Duodenal mucosa (tissue), 2 donors: ENCODE results near the gene OTOA.
"Not testable (repeated sequence)": the region's sequence is repeated elsewhere in the genome, so short reads cannot be mapped to it uniquely, and the experiment has no call there.

Experiments used
- H3K27ac ChIP-seq: one replicate; pipeline ENCODE4 v1.7.0; 2013; ENCODE audit warnings: low read depth, low read length
- H3K27me3 ChIP-seq, 2 donors: one replicate each; pipeline ENCODE4 v1.7.0; 2013; ENCODE audit warnings: low read length in 2 of 2, control low read depth in 1 of 2; ENCODE audit not compliant: insufficient read depth in 2 of 2, control insufficient read depth in 1 of 2
- H3K36me3 ChIP-seq, 2 donors: one replicate each; pipeline ENCODE4 v1.7.0; 2013; ENCODE audit warnings: low read length in 2 of 2, control low read depth in 1 of 2; ENCODE audit not compliant: insufficient read depth in 2 of 2, control insufficient read depth in 1 of 2
- H3K4me1 ChIP-seq, 2 donors: one replicate each; pipeline ENCODE4 v1.7.0; 2013; ENCODE audit warnings: low read length in 2 of 2, control low read depth in 1 of 2; ENCODE audit not compliant: insufficient read depth in 2 of 2, control insufficient read depth in 1 of 2
- H3K4me3 ChIP-seq, 2 donors: one replicate each; pipeline ENCODE4 v1.7.0; 2013; ENCODE audit warnings: low read length in 2 of 2, low read depth in 1 of 2
- H3K9ac ChIP-seq, 2 donors: one replicate each; pipeline ENCODE4 v1.7.0; 2013; ENCODE audit warnings: low read length in 2 of 2, low read depth in 1 of 2
- H3K9me3 ChIP-seq, 2 donors: one replicate each; pipeline ENCODE4 v1.7.0; 2013; ENCODE audit warnings: low read length in 2 of 2, control low read depth in 1 of 2; ENCODE audit not compliant: control insufficient read depth in 1 of 2

OTOA gene

DNA sequence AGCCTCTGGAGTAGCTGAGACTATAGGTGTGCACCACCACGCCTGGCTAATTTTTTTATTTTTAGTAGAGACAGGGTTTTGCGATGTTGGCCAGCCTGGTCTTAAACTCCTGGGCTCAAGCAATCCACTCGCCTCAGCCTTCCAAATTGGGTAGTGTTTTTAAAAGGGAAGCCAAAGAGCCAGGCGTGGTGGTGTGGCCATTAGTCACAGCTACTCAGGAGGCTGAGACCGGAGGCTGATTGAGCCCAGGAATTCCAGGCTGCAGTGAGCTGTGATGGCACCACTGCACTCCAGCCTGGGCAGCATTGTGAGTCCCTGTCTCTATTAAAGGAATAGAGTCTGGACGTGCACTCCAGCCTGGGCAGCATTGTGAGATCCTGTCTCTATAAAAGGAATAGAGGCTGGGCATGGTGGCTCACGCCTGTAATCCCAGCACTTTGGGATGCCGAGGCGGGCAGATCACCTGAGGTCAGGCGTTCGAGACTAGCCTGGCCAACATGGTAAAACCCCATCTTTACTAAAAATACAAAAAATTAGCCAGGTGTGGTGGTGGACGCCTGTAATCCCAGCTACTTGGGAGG, 13.9 kb upstream of the OTOA start:
- H3K27me3 ChIP-seq, H3K9ac ChIP-seq, H3K9me3 ChIP-seq, H3K36me3 ChIP-seq, H3K27ac ChIP-seq, H3K4me3 ChIP-seq: not testable (repeated sequence)
- H3K4me1 ChIP-seq, result peaks cover 22 to 23% of the 10 kb centered on the region in 2 donors

DNA sequence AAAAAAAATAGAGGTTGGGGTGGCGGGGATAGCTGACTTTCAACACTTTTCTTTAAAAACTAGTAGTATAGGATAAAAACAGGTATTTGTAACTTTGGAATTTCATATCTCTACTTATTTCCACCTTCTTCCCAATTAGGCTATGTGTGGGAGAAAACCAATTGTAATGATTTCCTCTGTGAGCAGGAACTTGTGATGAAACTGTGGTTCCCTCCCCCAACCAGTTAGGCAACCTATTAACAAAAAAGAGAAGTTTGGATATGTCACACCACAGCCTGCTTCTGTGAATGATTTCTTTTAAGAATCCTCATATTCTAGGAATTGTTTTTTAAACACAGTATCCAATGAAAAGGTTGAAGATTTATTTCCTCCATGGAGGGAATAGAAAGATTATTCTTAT, 13.2 kb upstream of the OTOA start:
- H3K36me3 ChIP-seq, result peaks cover 2 to 13% of the 10 kb centered on the region in 2 donors
- no peaks in the 10 kb centered on the region for H3K9me3 ChIP-seq
- no peak overlapping the region for H3K4me3 ChIP-seq
- no peak overlapping the region for H3K9ac ChIP-seq
- no peak overlapping the region for H3K27ac ChIP-seq
- no peaks in the 10 kb centered on the region for H3K27me3 ChIP-seq
- peaks cover 22 to 23% of the 10 kb centered on the region in 2 donors for H3K4me1 ChIP-seq

DNA sequence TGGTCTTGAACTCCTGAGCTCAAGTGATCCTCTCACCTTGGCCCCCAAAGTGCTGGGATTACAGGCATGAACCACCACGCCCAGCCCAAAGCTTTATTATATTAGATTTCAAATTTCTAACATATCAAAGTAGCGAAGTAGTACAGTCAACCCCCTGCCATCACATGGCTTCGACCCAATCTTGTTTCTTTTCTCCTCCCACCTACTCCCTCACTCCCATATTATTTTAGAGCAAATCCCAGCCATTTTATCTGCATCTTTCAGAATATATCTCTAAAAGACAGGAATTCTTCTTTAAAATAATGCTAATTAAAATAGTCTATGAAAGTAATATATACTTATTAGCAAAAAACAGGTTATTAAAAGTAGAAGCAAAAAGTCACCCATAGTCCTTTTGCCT, 12.3 kb upstream of the OTOA start:
- Histone ChIP-seq H3K9me3 (no peaks in the 10 kb centered on the region), H3K4me3 (no peak overlapping the region), H3K27ac (no peak overlapping the region), H3K4me1 (peaks cover 13 to 14% of the 10 kb centered on the region in 2 donors), H3K27me3 (no peaks in the 10 kb centered on the region), H3K9ac (no peak overlapping the region), H3K36me3 (peaks cover 2 to 13% of the 10 kb centered on the region in 2 donors)

DNA sequence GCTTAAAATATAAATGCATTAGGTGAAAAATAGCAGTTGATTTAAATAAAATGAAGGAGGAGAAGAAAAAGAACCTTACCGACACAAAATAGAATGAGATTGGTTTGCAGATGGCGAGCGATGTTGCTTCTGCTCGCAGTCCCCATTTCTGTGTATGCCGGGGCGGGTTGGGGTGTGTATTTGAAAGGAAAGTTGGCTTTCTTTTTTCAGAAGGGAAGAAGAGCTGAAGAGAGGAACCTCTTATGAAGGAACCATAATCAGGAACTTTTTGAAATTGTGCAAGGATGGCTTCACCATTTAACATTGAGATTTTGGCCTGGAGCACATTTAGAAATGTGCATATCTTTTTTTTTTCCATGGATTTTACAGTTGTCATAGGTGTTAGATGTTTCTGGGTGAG, 11.3 kb upstream of the OTOA start, which contains the start of gene IGSF6:
Gene IGSF6, minus strand, starts transcription at position 156 of the 400 bp plus-strand sequence. Its CDS starts 10 bp downstream, at position 146.
- Histone ChIP-seq H3K4me3 (no peak within 1 kb of the TSS), H3K9me3 (no peaks in the 10 kb centered on the region), H3K27me3 (no peaks in the 10 kb centered on the region), H3K4me1 (peaks cover 11 to 15% of the 10 kb centered on the region in 2 donors), H3K27ac (no peak within 1 kb of the TSS), H3K36me3 (peaks cover 2 to 8% of the 10 kb centered on the region in 2 donors), H3K9ac (no peak within 1 kb of the TSS)

DNA sequence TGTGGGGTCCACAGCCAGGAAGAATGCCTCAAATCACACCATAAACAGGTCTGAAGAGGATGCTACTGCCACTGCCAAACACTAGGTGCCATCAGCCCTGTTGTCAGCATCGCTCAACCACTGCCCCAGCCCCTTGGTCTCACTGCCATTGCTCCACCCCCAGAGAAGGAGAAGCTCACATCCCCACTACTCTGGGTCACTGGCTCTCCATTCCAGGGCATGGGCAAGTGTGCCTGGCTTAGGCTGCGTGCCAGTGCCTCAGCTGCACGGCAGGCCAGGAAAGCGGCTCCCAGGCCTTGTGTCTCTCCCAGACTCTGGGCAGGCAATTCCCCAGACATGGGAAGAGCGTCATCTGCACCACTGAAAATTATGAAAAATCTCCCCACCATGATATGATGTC, 10.2 kb upstream of the OTOA start:
- H3K27me3 ChIP-seq, result no peaks in the 10 kb centered on the region
- H3K9ac ChIP-seq, result no peak overlapping the region
- H3K36me3 ChIP-seq, result peaks cover 2 to 8% of the 10 kb centered on the region in 2 donors
- H3K27ac ChIP-seq, result no peak overlapping the region
- peaks cover 6 to 9% of the 10 kb centered on the region in 2 donors for H3K4me1 ChIP-seq
- no peak overlapping the region for H3K4me3 ChIP-seq
- no peaks in the 10 kb centered on the region for H3K9me3 ChIP-seq

DNA sequence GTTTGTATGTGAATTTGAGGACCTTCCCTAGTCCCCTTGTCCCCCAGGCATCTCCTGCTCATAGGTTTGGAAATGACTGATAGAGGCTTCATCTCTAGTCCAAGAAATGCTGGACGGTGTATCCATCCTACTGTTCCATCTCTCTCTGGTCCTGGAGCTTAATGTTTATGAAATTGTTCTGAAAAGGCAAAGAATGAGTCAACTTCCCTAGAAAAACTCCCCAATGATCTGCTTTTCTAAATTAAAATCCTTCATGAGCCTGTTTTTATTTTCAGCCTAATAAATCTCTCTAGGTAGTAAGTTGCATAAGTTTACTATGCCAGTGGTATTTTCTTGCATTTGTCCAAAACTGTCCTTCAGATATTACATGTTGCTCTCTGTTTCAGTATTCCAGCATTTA, 9.3 kb upstream of the OTOA start:
- Histone ChIP-seq H3K4me1 (peaks cover 6 to 9% of the 10 kb centered on the region in 2 donors), H3K27ac (no peak overlapping the region)

DNA sequence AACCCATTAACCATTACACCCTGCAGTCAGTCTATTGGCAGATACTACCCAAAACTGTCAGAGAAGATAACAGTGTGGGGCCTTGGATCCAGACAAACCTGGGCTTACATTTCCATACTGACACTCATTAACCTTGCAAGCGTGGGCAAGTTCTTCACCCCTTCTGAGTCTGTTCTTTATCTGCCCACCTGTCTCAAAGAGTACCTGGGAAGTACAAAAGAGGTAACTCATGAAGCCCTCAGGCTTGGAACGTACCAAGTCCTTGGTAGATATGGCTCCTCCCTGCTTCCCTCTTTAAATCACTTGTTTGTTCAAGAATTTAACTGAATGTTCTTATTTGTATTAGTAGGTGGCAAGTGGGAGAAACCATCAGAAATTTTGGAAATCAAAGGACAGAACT, 8.9 kb upstream of the OTOA start:
- H3K36me3 ChIP-seq, result peaks cover 0 to 8% of the 10 kb centered on the region in 2 donors
- H3K27ac ChIP-seq, result no peak overlapping the region
- no peaks in the 10 kb centered on the region for H3K27me3 ChIP-seq
- peaks cover 6 to 9% of the 10 kb centered on the region in 2 donors for H3K4me1 ChIP-seq
- H3K9me3 ChIP-seq, result no peaks in the 10 kb centered on the region
- H3K9ac ChIP-seq, result no peak overlapping the region
- no peak overlapping the region for H3K4me3 ChIP-seq

More for the DNA sequence above, 9.3 kb upstream of the OTOA start:
- peaks cover 0 to 8% of the 10 kb centered on the region in 2 donors for H3K36me3 ChIP-seq
- no peaks in the 10 kb centered on the region for H3K27me3 ChIP-seq
- no peak overlapping the region for H3K9ac ChIP-seq
- no peaks in the 10 kb centered on the region for H3K9me3 ChIP-seq
- H3K4me3 ChIP-seq, result no peak overlapping the region

DNA sequence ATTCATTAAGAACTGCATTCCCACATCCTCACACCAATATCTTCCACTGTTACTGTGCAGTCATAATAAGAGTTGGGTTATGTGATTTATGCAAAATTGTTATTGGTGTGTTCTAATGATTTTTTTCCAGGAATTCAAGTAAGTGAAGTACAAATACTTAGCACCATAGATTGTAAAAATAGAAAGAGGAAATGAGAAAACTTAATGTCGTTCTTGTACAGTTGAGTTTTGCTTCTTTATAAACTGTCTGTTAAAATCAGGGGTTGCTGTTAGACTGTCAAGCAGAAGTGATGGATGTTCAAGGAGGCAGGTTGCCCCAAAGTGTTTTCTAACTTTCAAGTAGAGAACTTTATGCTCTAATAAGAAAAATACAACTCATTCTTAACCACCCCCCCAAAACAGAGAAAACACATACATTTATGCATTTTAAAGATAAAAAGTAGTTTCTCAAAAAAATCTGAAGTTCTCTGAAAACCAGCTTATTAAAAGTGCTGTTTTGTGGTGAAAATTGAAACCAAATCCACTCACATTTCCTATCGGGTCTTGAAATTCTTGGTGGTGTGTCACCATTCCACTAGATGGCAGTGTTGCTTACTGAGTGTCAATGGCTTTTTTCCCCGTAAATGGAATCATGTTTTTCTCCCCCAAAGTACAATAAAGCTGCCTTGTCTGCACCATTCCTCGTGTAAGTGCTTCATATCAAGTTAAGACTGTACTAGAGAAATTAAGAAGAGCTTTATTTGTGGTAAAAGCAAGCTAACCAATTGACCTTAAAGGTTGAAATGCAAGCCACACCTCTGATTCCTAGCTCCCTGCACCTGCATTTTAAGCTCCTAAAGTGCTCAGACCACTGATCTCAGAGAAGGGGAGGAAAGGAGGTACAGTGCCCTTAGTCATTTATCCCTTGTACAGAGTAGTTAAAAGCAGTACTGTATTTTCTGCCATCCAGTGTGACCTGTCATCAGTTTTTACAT, 6.7 kb upstream of the OTOA start:
- Histone ChIP-seq H3K9ac (no peak overlapping the region), H3K27ac (no peak overlapping the region), H3K36me3 (peaks cover 0 to 8% of the 10 kb centered on the region in 2 donors), H3K4me3 (no peak overlapping the region), H3K4me1 (peaks cover 6 to 9% of the 10 kb centered on the region in 2 donors), H3K27me3 (no peaks in the 10 kb centered on the region), H3K9me3 (no peaks in the 10 kb centered on the region)

DNA sequence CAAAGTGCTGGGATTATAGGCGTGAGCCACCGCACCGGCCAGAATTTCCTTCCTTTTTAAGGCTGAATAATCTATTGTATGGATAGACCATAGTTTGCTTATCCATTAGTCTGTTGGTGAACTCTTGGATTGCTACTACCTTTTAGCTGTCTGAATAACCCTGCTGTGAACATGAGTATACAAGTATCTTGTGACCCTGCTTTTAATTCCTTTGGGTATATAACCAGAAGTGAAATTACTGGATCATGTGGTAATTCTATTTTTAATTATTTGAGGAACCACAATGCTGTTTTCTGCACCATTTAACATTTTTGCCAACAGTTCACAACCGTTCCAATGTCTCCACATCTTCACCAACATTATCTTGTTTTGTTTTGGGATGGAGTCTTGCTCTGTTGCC, 4.6 kb upstream of the OTOA start:
- Histone ChIP-seq H3K27me3 (no peaks in the 10 kb centered on the region), H3K9me3 (no peaks in the 10 kb centered on the region), H3K4me3 (no peak overlapping the region), H3K36me3 (peaks cover 0 to 8% of the 10 kb centered on the region in 2 donors), H3K27ac (no peak overlapping the region), H3K4me1 (peaks cover 6 to 9% of the 10 kb centered on the region in 2 donors), H3K9ac (no peak overlapping the region)

DNA sequence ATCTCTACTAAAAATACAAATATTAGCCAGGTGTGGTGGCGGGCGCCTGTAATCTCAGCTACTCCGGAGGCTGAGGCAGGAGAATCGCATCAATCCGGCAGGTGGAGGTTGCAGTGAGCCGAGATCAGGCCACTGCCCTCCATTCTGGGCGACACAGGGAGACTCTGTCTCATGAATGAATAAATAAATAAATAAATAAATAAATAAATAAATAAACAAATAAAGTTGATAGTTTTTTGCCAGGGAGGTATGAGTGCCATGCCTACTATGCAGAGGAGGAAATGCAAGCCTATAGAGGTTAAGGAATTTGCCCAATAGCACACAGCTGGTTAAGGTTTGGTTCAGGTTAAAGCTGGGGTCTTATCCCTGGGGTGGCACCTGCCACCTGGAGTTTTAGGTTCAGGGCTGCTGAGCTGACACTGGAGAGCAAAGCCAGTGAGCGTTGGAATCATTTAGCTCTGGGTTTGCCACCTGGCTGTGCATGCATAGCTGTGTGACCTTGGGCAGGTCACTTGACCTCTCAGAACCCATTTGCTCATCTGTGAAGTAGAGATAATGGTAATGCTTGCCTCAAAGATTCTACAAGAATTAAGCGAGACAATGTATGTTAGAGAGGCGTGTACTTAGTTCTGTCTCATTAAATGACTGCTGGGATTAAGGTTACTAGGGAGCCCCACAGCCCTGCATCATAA, 1.2 kb downstream of the OTOA start:
- Histone ChIP-seq H3K4me1 (no peaks in the 10 kb centered on the region), H3K27me3 (peaks cover 4 to 8% of the 10 kb centered on the region in 2 donors), H3K4me3 (no peak overlapping the region), H3K9ac (no peak overlapping the region), H3K9me3 (no peaks in the 10 kb centered on the region), H3K36me3 (no peaks in the 10 kb centered on the region), H3K27ac (no peak overlapping the region)
